Measurements from ENCODE around the gene DDX59. TPM values are rescaled to one million over a fixed set of nuclear protein-coding genes. Genes with fewer than 3 reads are reported as not detected.

The DDX59 gene
- total RNA-seq, 1 donor from 2014 or later: 7.6 TPM

- DNase-seq (ENCODE audit: low spot score in 2 of 2): no peak
- Histone ChIP-seq H3K27ac (no peak overlapping the region), H3K27me3 (no peaks in the 10 kb centered on the region), H3K36me3 (peaks cover 30 to 32% of the 10 kb centered on the region in 2 donors), H3K9me3 (no peaks in the 10 kb centered on the region), H3K4me1 (no peaks in the 10 kb centered on the region), H3K4me3 (no peak overlapping the region)
- intact Hi-C loops (cut with DNase I): no loop called here
- TF ChIP-seq CTCF (IDR thresholded peaks at IDR 0.05): no peak
Observed at GRCh38 chr1:200646515-200646914, 23.2 kb downstream of the DDX59 start.

- H3K4me1 ChIP-seq: no peaks in the 10 kb centered on the region
- no peak overlapping the region for H3K27ac ChIP-seq
- TF ChIP-seq CTCF (IDR thresholded peaks at IDR 0.05): no peak
- intact Hi-C loops (cut with DNase I): no loop called here
- DNase-seq (ENCODE audit: low spot score in 2 of 2): no peak
- H3K9me3 ChIP-seq: no peaks in the 10 kb centered on the region
- peaks cover 21 to 25% of the 10 kb centered on the region in 2 donors for H3K36me3 ChIP-seq
- H3K27me3 ChIP-seq: no peaks in the 10 kb centered on the region
- no peak overlapping the region for H3K4me3 ChIP-seq
Observed at GRCh38 chr1:200644021-200644420, 25.7 kb downstream of the DDX59 start.

- no peak for DNase-seq (ENCODE audit: low spot score in 2 of 2)
- TF ChIP-seq CTCF (IDR thresholded peaks at IDR 0.05): no peak
- H3K27ac ChIP-seq: no peak overlapping the region
Observed at GRCh38 chr1:200642481-200642880, 27.2 kb downstream of the DDX59 start.

GRCh38 chr1:200640963-200641401 is 28.7 kb downstream of the DDX59 start:
- no peaks in the 10 kb centered on the region for H3K4me1 ChIP-seq
- TF ChIP-seq CTCF (IDR thresholded peaks at IDR 0.05): no peak
- H3K27ac ChIP-seq: no peak overlapping the region
- no peaks in the 10 kb centered on the region for H3K9me3 ChIP-seq
- no peaks in the 10 kb centered on the region for H3K27me3 ChIP-seq
- no peak overlapping the region for H3K4me3 ChIP-seq
- intact Hi-C loops (cut with DNase I): no loop called here
- peaks cover 0 to 3% of the 10 kb centered on the region in 2 donors for H3K36me3 ChIP-seq
- no peak for DNase-seq (ENCODE audit: low spot score in 2 of 2)

More at GRCh38 chr1:200642481-200642880, 27.2 kb downstream of the DDX59 start:
- no peaks in the 10 kb centered on the region for H3K4me1 ChIP-seq
- H3K4me3 ChIP-seq: no peak overlapping the region
- peaks cover 6 to 10% of the 10 kb centered on the region in 2 donors for H3K36me3 ChIP-seq
- H3K27me3 ChIP-seq: no peaks in the 10 kb centered on the region
- intact Hi-C loops (cut with DNase I): no loop called here
- H3K9me3 ChIP-seq: no peaks in the 10 kb centered on the region

- Histone ChIP-seq H3K27ac (no peak overlapping the region), H3K36me3 (peaks cover 0 to 3% of the 10 kb centered on the region in 2 donors), H3K9me3 (no peaks in the 10 kb centered on the region), H3K4me3 (no peak overlapping the region), H3K27me3 (no peaks in the 10 kb centered on the region), H3K4me1 (no peaks in the 10 kb centered on the region)
- intact Hi-C loops (cut with DNase I): no loop called here
- no peak for DNase-seq (ENCODE audit: low spot score in 2 of 2)
- TF ChIP-seq CTCF (IDR thresholded peaks at IDR 0.05): no peak
Observed at GRCh38 chr1:200640373-200640962, 29.2 kb downstream of the DDX59 start.

- Histone ChIP-seq H3K4me1 (no peaks in the 10 kb centered on the region), H3K9me3 (no peaks in the 10 kb centered on the region), H3K27ac (no peak overlapping the region), H3K36me3 (no peaks in the 10 kb centered on the region), H3K4me3 (no peak overlapping the region), H3K27me3 (no peaks in the 10 kb centered on the region)
- no peak for TF ChIP-seq CTCF (IDR thresholded peaks at IDR 0.05)
- DNase-seq (ENCODE audit: low spot score in 2 of 2): no peak
- intact Hi-C loops (cut with DNase I): no loop called here
Observed at GRCh38 chr1:200638073-200638472, 31.6 kb downstream of the DDX59 start.

Data from ascending aorta (tissue), 2 donors.